Measurements from ENCODE around the gene KRTAP12-3. TPM values are rescaled to one million over a fixed set of nuclear protein-coding genes. Genes with fewer than 3 reads are reported as not detected.

The KRTAP12-3 gene
- polyA plus RNA-seq, 2 donors: not detected

DNA sequence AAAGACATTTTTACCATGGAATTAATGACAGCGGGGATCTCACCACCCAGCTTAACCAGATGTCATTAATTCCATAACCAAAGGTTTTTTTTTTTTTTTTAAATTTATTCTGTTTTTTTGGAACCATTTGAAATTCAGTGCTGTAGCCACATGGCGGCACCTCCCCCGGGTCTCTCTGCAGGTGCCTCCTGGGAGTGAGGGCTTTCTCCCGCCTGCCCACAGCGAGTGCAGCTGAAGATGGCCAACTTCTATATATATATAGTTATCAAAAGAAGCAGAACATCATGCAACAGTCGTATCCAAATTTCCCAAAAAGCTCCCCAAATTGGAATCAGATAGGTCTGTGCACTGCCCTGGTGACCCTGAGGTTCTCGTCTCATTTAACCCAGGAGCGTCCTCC is 42.3 kb upstream of the KRTAP12-3 start:
- Histone ChIP-seq H3K27ac (ENCODE audit: low read depth in 2 of 2, low read length in 1 of 2) (no peak overlapping the region), H3K4me1 (ENCODE audit: control insufficient read depth in 2 of 2, insufficient read depth in 2 of 2, low read length in 1 of 2) (no peaks in the 10 kb centered on the region), H3K9me3 (ENCODE audit: control insufficient read depth in 2 of 2, insufficient read depth in 1 of 2, low read depth in 1 of 2, low read length in 1 of 2) (peaks cover under 1 to 8% of the 10 kb centered on the region in 2 donors), H3K27me3 (ENCODE audit: control insufficient read depth in 1 of 2, insufficient read depth in 2 of 2, low read length in 2 of 2) (no peaks in the 10 kb centered on the region), H3K36me3 (ENCODE audit: control insufficient read depth in 2 of 2, insufficient read depth in 2 of 2, low read length in 1 of 2) (no peaks in the 10 kb centered on the region), H3K4me3 (ENCODE audit: low read depth in 1 of 2, low read length in 2 of 2) (no peak overlapping the region)
- WGBS, 2 donors: 74 to 77% methylated on average over 8 of the region's 8 CpGs

DNA sequence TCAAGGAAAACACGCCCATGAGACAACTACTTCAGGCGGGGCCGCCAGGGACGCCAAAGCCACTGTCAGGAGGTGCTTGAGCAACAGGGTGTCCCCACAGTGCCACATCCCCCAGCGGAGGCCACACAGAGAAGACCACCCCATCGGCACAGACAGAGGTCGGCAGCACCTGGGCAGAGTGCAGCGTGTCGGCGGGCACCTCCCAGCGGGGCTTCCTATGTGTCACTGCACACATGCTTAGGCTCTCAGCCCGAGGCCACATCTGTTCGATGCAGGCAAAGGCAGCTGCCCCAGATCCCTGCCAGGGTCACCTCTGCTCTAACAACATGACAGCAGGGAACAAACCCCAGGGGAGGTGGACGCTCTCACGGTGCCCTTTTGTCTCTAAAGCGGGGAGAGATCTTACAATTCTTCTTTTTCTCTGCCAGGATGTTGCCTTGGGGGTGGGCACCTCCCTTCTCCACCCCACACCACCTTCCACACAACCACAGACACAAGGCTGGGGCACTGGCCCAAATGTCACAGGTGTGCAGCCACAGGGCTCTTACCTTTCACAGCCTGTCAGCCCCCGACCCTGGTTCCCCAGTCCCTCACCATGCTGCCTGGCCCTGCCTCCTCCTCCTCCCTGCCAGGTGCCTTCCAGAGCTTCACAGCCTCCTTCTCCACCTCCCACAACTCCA is 41.7 kb upstream of the KRTAP12-3 start:
- H3K36me3 ChIP-seq (ENCODE audit: control insufficient read depth in 2 of 2, insufficient read depth in 2 of 2, low read length in 1 of 2): no peaks in the 10 kb centered on the region
- no peak overlapping the region for H3K27ac ChIP-seq (ENCODE audit: low read depth in 2 of 2, low read length in 1 of 2)
- no peak overlapping the region for H3K4me3 ChIP-seq (ENCODE audit: low read depth in 1 of 2, low read length in 2 of 2)
- peaks cover 0 to 6% of the 10 kb centered on the region in 2 donors for H3K9me3 ChIP-seq (ENCODE audit: control insufficient read depth in 2 of 2, insufficient read depth in 1 of 2, low read depth in 1 of 2, low read length in 1 of 2)
- no peaks in the 10 kb centered on the region for H3K4me1 ChIP-seq (ENCODE audit: control insufficient read depth in 2 of 2, insufficient read depth in 2 of 2, low read length in 1 of 2)
- H3K27me3 ChIP-seq (ENCODE audit: control insufficient read depth in 1 of 2, insufficient read depth in 2 of 2, low read length in 2 of 2): no peaks in the 10 kb centered on the region
- 55 to 64% methylated on average over 17 of the region's 17 CpGs for WGBS, 2 donors

GRCh38 chr21:44616591-44616926 is 41.2 kb upstream of the KRTAP12-3 start:
- Histone ChIP-seq H3K27me3 (ENCODE audit: control insufficient read depth in 1 of 2, insufficient read depth in 2 of 2, low read length in 2 of 2) (no peaks in the 10 kb centered on the region), H3K36me3 (ENCODE audit: control insufficient read depth in 2 of 2, insufficient read depth in 2 of 2, low read length in 1 of 2) (no peaks in the 10 kb centered on the region), H3K9me3 (ENCODE audit: control insufficient read depth in 2 of 2, insufficient read depth in 1 of 2, low read depth in 1 of 2, low read length in 1 of 2) (peaks cover 0 to 5% of the 10 kb centered on the region in 2 donors), H3K4me3 (ENCODE audit: low read depth in 1 of 2, low read length in 2 of 2) (no peak overlapping the region), H3K27ac (ENCODE audit: low read depth in 2 of 2, low read length in 1 of 2) (no peak overlapping the region), H3K4me1 (ENCODE audit: control insufficient read depth in 2 of 2, insufficient read depth in 2 of 2, low read length in 1 of 2) (no peaks in the 10 kb centered on the region)
- 46 to 63% methylated on average over 16 of the region's 16 CpGs for WGBS, 2 donors

GRCh38 chr21:44617071-44617501 is 40.6 kb upstream of the KRTAP12-3 start:
- Histone ChIP-seq H3K9me3 (ENCODE audit: control insufficient read depth in 2 of 2, insufficient read depth in 1 of 2, low read depth in 1 of 2, low read length in 1 of 2) (peaks cover 0 to under 1% of the 10 kb centered on the region in 2 donors), H3K27ac (ENCODE audit: low read depth in 2 of 2, low read length in 1 of 2) (no peak overlapping the region), H3K4me1 (ENCODE audit: control insufficient read depth in 2 of 2, insufficient read depth in 2 of 2, low read length in 1 of 2) (no peaks in the 10 kb centered on the region), H3K36me3 (ENCODE audit: control insufficient read depth in 2 of 2, insufficient read depth in 2 of 2, low read length in 1 of 2) (no peaks in the 10 kb centered on the region), H3K4me3 (ENCODE audit: low read depth in 1 of 2, low read length in 2 of 2) (no peak overlapping the region), H3K27me3 (ENCODE audit: control insufficient read depth in 1 of 2, insufficient read depth in 2 of 2, low read length in 2 of 2) (no peaks in the 10 kb centered on the region)
- 59 to 64% methylated on average over 8 of the region's 8 CpGs for WGBS, 2 donors

DNA sequence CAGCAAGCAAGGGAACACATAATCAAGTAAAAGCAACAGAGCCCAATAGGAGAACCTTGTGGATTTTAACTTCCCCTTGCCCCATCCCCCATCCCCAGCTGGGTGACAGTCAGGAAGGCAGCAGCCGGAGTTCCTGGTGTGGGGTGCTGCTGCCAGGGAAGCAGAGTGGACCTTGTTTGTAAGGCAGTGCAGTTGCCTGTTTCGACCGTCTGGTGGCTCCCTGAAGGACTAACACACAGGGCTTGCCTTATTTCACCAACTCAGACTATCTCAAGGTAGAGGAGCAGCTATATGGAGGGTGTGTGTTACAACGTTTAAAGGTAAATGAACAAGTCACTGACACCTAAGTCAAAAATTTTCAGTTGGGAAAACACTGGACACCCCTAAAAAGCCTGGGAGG is 39.2 kb upstream of the KRTAP12-3 start:
- Histone ChIP-seq H3K4me1 (ENCODE audit: control insufficient read depth in 2 of 2, insufficient read depth in 2 of 2, low read length in 1 of 2) (no peaks in the 10 kb centered on the region), H3K9me3 (ENCODE audit: control insufficient read depth in 2 of 2, insufficient read depth in 1 of 2, low read depth in 1 of 2, low read length in 1 of 2) (no peaks in the 10 kb centered on the region), H3K27ac (ENCODE audit: low read depth in 2 of 2, low read length in 1 of 2) (no peak overlapping the region), H3K4me3 (ENCODE audit: low read depth in 1 of 2, low read length in 2 of 2) (no peak overlapping the region), H3K27me3 (ENCODE audit: control insufficient read depth in 1 of 2, insufficient read depth in 2 of 2, low read length in 2 of 2) (no peaks in the 10 kb centered on the region), H3K36me3 (ENCODE audit: control insufficient read depth in 2 of 2, insufficient read depth in 2 of 2, low read length in 1 of 2) (no peaks in the 10 kb centered on the region)
- WGBS, 2 donors: 32 to 46% methylated on average over 4 of the region's 4 CpGs

GRCh38 chr21:44618909-44619308 is 38.8 kb upstream of the KRTAP12-3 start:
- Histone ChIP-seq H3K4me3 (ENCODE audit: low read depth in 1 of 2, low read length in 2 of 2) (no peak overlapping the region), H3K27ac (ENCODE audit: low read depth in 2 of 2, low read length in 1 of 2) (no peak overlapping the region), H3K9me3 (ENCODE audit: control insufficient read depth in 2 of 2, insufficient read depth in 1 of 2, low read depth in 1 of 2, low read length in 1 of 2) (no peaks in the 10 kb centered on the region), H3K4me1 (ENCODE audit: control insufficient read depth in 2 of 2, insufficient read depth in 2 of 2, low read length in 1 of 2) (no peaks in the 10 kb centered on the region), H3K27me3 (ENCODE audit: control insufficient read depth in 1 of 2, insufficient read depth in 2 of 2, low read length in 2 of 2) (no peaks in the 10 kb centered on the region), H3K36me3 (ENCODE audit: control insufficient read depth in 2 of 2, insufficient read depth in 2 of 2, low read length in 1 of 2) (no peaks in the 10 kb centered on the region)
- WGBS, 2 donors: 64 to 67% methylated on average over 3 of the region's 3 CpGs

DNA sequence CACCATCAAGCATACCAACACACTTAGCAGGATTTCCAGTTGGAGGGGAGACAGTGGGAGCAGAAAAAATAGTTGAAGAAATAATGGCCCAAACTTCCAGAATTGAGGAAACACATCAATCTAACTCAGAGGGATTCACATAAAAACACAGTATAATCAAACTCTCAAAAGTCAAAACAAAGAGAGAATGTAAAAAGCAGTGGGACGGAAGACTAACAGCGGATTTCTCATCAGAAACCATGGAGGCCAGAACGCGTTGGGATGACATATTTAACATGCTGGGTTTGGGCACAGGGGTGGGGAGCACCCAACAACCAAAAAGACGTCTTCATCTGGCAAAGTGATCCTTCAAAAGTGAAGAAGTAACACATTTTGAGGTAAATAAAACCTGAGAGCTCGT is 37.8 kb upstream of the KRTAP12-3 start:
- WGBS, 2 donors: 90 to 91% methylated on average over 6 of the region's 6 CpGs
- H3K4me1 ChIP-seq (ENCODE audit: control insufficient read depth in 2 of 2, insufficient read depth in 2 of 2, low read length in 1 of 2): no peaks in the 10 kb centered on the region

GRCh38 chr21:44623575-44623974 is 34.2 kb upstream of the KRTAP12-3 start:
- H3K27ac ChIP-seq (ENCODE audit: low read depth in 2 of 2, low read length in 1 of 2): no peak overlapping the region
- no peaks in the 10 kb centered on the region for H3K36me3 ChIP-seq (ENCODE audit: control insufficient read depth in 2 of 2, insufficient read depth in 2 of 2, low read length in 1 of 2)
- no peaks in the 10 kb centered on the region for H3K9me3 ChIP-seq (ENCODE audit: control insufficient read depth in 2 of 2, insufficient read depth in 1 of 2, low read depth in 1 of 2, low read length in 1 of 2)
- H3K4me3 ChIP-seq (ENCODE audit: low read depth in 1 of 2, low read length in 2 of 2): no peak overlapping the region
- no peaks in the 10 kb centered on the region for H3K27me3 ChIP-seq (ENCODE audit: control insufficient read depth in 1 of 2, insufficient read depth in 2 of 2, low read length in 2 of 2)
- peaks cover 0 to 2% of the 10 kb centered on the region in 2 donors for H3K4me1 ChIP-seq (ENCODE audit: control insufficient read depth in 2 of 2, insufficient read depth in 2 of 2, low read length in 1 of 2)

More for the DNA sequence above, 37.8 kb upstream of the KRTAP12-3 start:
- no peaks in the 10 kb centered on the region for H3K9me3 ChIP-seq (ENCODE audit: control insufficient read depth in 2 of 2, insufficient read depth in 1 of 2, low read depth in 1 of 2, low read length in 1 of 2)
- no peaks in the 10 kb centered on the region for H3K36me3 ChIP-seq (ENCODE audit: control insufficient read depth in 2 of 2, insufficient read depth in 2 of 2, low read length in 1 of 2)
- H3K27me3 ChIP-seq (ENCODE audit: control insufficient read depth in 1 of 2, insufficient read depth in 2 of 2, low read length in 2 of 2): no peaks in the 10 kb centered on the region
- H3K27ac ChIP-seq (ENCODE audit: low read depth in 2 of 2, low read length in 1 of 2): no peak overlapping the region
- no peak overlapping the region for H3K4me3 ChIP-seq (ENCODE audit: low read depth in 1 of 2, low read length in 2 of 2)

DNA sequence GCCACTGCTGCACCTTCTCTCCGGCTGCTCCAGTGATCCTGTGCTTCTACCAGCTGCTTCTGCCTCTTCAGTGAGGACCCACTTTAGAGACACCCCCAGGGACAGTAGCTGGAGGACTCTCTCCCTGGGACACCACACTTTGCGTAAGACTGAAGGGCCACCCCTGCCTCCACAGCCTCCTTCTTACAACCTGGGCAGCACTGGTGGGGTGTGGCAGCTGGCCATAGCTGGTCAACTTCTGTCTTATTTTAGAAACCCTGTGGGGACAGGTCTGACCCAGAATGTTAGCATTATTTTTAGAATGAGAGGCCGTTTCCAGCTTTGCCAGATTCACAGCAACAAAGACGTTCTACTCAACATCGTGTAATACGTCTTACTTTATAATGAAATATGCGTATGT is 32.0 kb upstream of the KRTAP12-3 start:
- peaks cover 0 to 2% of the 10 kb centered on the region in 2 donors for H3K4me1 ChIP-seq (ENCODE audit: control insufficient read depth in 2 of 2, insufficient read depth in 2 of 2, low read length in 1 of 2)
- WGBS, 2 donors: 87% methylated on average over 7 of the region's 7 CpGs
- no peak overlapping the region for H3K27ac ChIP-seq (ENCODE audit: low read depth in 2 of 2, low read length in 1 of 2)
- H3K9me3 ChIP-seq (ENCODE audit: control insufficient read depth in 2 of 2, insufficient read depth in 1 of 2, low read depth in 1 of 2, low read length in 1 of 2): peaks cover 0 to 3% of the 10 kb centered on the region in 2 donors
- H3K4me3 ChIP-seq (ENCODE audit: low read depth in 1 of 2, low read length in 2 of 2): no peak overlapping the region
- no peaks in the 10 kb centered on the region for H3K27me3 ChIP-seq (ENCODE audit: control insufficient read depth in 1 of 2, insufficient read depth in 2 of 2, low read length in 2 of 2)
- no peaks in the 10 kb centered on the region for H3K36me3 ChIP-seq (ENCODE audit: control insufficient read depth in 2 of 2, insufficient read depth in 2 of 2, low read length in 1 of 2)

DNA sequence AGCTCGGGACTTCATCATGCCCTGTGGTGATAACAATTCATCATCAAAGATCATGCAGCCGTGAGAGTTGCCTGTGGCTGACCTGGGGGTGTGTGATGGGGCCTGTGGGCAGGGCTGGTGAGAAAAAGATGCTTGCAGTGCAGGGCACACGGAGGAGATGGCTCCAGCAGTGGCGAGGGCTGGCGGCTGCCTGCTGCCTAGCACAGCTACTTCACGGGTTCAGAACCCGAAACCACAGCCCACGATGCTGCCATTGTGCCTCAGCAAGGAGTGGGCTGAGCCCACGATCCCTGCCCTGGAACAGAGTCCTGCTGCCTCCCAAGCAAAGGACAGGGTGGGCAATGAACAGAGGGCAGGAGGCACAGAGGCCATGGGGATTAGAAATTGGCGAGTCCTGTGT is 31.5 kb upstream of the KRTAP12-3 start:
- H3K9me3 ChIP-seq (ENCODE audit: control insufficient read depth in 2 of 2, insufficient read depth in 1 of 2, low read depth in 1 of 2, low read length in 1 of 2): peaks cover 0 to 3% of the 10 kb centered on the region in 2 donors
- H3K4me3 ChIP-seq (ENCODE audit: low read depth in 1 of 2, low read length in 2 of 2): no peak overlapping the region
- H3K36me3 ChIP-seq (ENCODE audit: control insufficient read depth in 2 of 2, insufficient read depth in 2 of 2, low read length in 1 of 2): no peaks in the 10 kb centered on the region
- WGBS, 2 donors: 70 to 71% methylated on average over 10 of the region's 10 CpGs
- H3K27ac ChIP-seq (ENCODE audit: low read depth in 2 of 2, low read length in 1 of 2): no peak overlapping the region
- no peaks in the 10 kb centered on the region for H3K27me3 ChIP-seq (ENCODE audit: control insufficient read depth in 1 of 2, insufficient read depth in 2 of 2, low read length in 2 of 2)
- H3K4me1 ChIP-seq (ENCODE audit: control insufficient read depth in 2 of 2, insufficient read depth in 2 of 2, low read length in 1 of 2): peaks cover 0 to 2% of the 10 kb centered on the region in 2 donors

Measured in esophagus (tissue), 2 donors.